Spleen (tissue), 7 donors: ENCODE data around the gene GTF2A1.

Experiments used
- CTCF ChIP-seq, 11 experiments: fragments of 200-600 bp in 7 of 11; fragments of 450-650 bp in 4 of 11; sonication (generic) in 4 of 11; IDR thresholded peaks in 8 of 11; conservative IDR thresholded peaks in 3 of 11; 1 replicate in 7 of 11; 2 replicates in 4 of 11; pipeline versions ENCODE4 v1.4.0 to v1.8.0; 2016 to 2021; ENCODE audit warnings: antibody characterized with exemption in 11 of 11, inconsistent platforms in 4 of 11, mild to moderate bottlenecking in 1 of 11
- POLR2A ChIP-seq, 3 donors: fragments of 450-650 bp; IDR thresholded peaks; one replicate each; pipeline ENCODE4 v1.5.1; 2017; ENCODE audit warnings: antibody characterized with exemption in 3 of 3, mild to moderate bottlenecking in 1 of 3
- POLR2AphosphoS5 ChIP-seq, 3 donors: sonication (generic); formaldehyde crosslinking; IDR thresholded peaks; one replicate each; pipeline ENCODE4 v1.5.1; 2017; ENCODE audit warnings: antibody characterized with exemption in 3 of 3
- donor health status: DM: no; HTN: no; CAD: no; lungs with moderate emphysema.
- donor health status: DM: no; HTN: no; CAD: no.
- donor health status: DM: no; HTN: no; CAD: no.

GRCh38 chr14:81261176-81261575 lies 40.4 kb upstream of the GTF2A1 start:
- TF ChIP-seq POLR2AphosphoS5 (IDR thresholded peaks at IDR 0.05) = no peak
- no peak for TF ChIP-seq POLR2A (IDR thresholded peaks at IDR 0.05)
- no peak for TF ChIP-seq CTCF (IDR thresholded peaks at IDR 0.05 in 8 of 11, conservative IDR thresholded peaks at IDR 0.05 in 3 of 11)
